Activated CD4-positive, alpha-beta memory T cell treated with anti-CD3 and anti-CD28 coated beads for 36 hours (primary cell): ENCODE data around the gene SH2D6. TPM values are rescaled to one million over a fixed set of nuclear protein-coding genes. Genes with fewer than 3 reads are reported as not detected.
"Not testable (repeated sequence)": the region's sequence is repeated elsewhere in the genome, so short reads cannot be mapped to it uniquely, and the experiment has no call there.

Experiments used
- CTCF ChIA-PET: fragments of 350-600 bp; sonication (Branson Sonifier 250); formaldehyde crosslinking; loops from one replicate; lab custom pipeline; 2021; ENCODE audit warnings: antibody characterized with exemption, inconsistent platforms; lab: Charles Lee
- POLR2A ChIA-PET: fragments of 350-600 bp; sonication (Branson Sonifier 250); formaldehyde crosslinking; loops from one replicate; lab custom pipeline; 2021; ENCODE audit warnings: antibody characterized with exemption; lab: Charles Lee
- DNase-seq: peaks from one replicate; pipeline ENCODE4 v3.0.0-alpha.2; 2020
- H3K27ac Mint-ChIP-seq: one replicate; pipeline ENCODE4 v1.8.0; 2021; ENCODE audit warnings: mixed read lengths
- H3K27me3 Mint-ChIP-seq: one replicate; pipeline ENCODE4 v1.8.0; 2021; ENCODE audit warnings: mixed read lengths
- H3K36me3 Mint-ChIP-seq: one replicate; pipeline ENCODE4 v1.8.0; 2021; ENCODE audit warnings: mixed read lengths
- H3K4me1 Mint-ChIP-seq: one replicate; pipeline ENCODE4 v1.8.0; 2021; ENCODE audit warnings: low read depth, mixed read lengths
- H3K4me3 Mint-ChIP-seq: one replicate; pipeline ENCODE4 v1.8.0; 2021; ENCODE audit warnings: mild to moderate bottlenecking, mixed read lengths
- H3K9me3 Mint-ChIP-seq: one replicate; pipeline ENCODE4 v1.8.0; 2021; ENCODE audit warnings: mixed read lengths
- intact Hi-C: fragments of 100-400 bp; cut with micrococcal nuclease; formaldehyde crosslinking; loops from one replicate; pipeline ENCODE4 v1.15.1; 2023
- total RNA-seq, 2 experiments: library from RNA; stranded (reverse); gene quantifications; one replicate each; pipeline ENCODE4 v1.2.3, GENCODE V29; 2021

SH2D6 gene
- total RNA-seq, 2 experiments from 2014 or later = 0.65 to 1.4 TPM

DNA sequence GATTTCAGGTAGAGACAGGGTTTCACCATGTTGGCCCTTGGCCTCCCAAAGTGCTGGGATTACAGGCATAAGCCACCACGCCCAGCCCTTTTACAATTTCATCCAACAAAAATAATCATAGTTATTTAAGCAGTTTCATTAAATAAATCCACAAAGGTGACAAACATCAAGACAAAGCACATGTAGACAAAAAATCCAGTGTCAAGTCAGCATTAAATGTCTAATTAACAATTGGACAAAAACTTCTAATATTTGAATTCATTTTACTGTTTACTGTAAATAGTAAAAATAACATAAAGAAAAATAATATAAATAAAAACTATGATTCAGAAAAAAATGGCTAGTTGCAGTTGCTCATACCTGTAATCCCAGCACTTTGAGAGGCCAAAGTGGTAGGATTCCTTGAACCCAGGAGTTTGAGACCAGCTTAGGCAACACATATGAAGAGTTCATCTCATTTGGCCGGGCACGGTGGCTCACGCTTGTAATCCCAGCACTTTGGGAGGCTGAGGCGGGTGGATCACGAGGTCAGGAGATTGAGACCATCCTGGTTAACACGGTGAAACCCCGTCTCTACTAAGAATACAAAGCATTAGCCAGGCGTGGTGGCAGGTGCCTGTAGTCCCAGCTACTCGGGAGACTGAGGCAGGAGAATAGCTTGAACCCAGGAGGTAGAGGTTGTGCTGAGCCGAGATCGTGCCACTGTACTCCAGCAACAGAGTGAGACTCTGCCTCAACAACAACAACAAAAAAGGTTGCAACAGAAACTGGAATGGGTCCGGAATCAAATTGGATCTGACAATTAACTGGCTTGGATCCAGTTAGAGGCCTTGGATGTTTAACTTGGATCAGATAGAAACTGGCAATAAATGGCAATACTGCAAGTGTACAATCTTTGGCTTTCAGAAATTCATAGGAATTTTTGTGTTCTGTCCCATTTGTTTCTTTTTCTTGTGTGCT lies 63.6 kb downstream of the SH2D6 start:
- no peak for DNase-seq
- intact Hi-C loops = no loop called here
- H3K27me3 Mint-ChIP-seq = no peaks in the 10 kb centered on the region
- peaks cover 4% of the 10 kb centered on the region for H3K9me3 Mint-ChIP-seq
- ChIA-PET POLR2A (no interaction called here), CTCF (no interaction called here)
- H3K36me3 Mint-ChIP-seq = no peaks in the 10 kb centered on the region
- H3K27ac Mint-ChIP-seq = no peak overlapping the region
- H3K4me1 Mint-ChIP-seq = no peaks in the 10 kb centered on the region
- no peak overlapping the region for H3K4me3 Mint-ChIP-seq

DNA sequence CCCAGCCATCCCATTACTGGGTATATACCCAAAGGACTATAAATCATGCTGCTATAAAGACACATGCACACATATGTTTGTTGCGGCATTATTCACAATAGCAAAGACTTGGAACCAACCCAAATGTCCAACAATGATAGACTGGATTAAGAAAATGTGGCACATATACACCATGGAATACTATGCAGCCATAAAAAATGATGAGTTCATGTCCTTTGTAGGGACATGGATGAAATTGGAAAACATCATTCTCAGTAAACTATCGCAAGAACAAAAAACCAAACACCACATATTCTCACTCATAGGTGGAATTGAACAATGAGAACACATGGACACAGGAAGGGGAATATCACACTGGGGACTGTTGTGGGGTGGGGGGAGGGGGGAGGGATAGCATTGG lies 66.1 kb downstream of the SH2D6 start:
- CTCF ChIA-PET = not testable (repeated sequence)

DNA sequence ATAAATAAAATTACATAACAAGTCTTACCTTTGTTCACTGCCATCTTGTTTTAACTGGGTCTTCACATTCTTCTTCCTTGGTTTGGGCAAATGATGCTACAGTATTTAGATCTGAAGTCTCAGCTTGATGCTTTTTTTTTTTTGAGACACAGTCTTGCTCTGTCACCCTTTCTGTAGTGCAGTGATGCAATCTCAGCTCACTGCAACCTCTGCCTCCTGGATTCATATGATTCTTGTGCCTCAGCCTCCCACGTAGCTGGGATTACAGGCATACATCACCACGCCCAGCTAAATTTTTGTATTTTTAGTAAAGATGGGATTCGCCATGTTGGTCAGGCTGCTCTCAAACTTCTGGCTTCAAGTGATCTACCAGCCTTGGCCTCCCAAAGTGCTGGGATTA lies 67.3 kb downstream of the SH2D6 start:
- ChIA-PET POLR2A (no interaction called here), CTCF (interaction anchor here (0.6 kb wide), 1 partner anchor 125 kb away, joined by 3 read pairs; no protein-coding TSS in a partner anchor)
- no peak for DNase-seq
- Mint-ChIP-seq H3K4me1 (no peaks in the 10 kb centered on the region), H3K9me3 (peaks cover 4% of the 10 kb centered on the region), H3K27ac (no peak overlapping the region), H3K36me3 (peaks cover 2% of the 10 kb centered on the region), H3K27me3 (no peaks in the 10 kb centered on the region), H3K4me3 (no peak overlapping the region)
- intact Hi-C loops = no loop called here

More for the DNA sequence above, 66.1 kb downstream of the SH2D6 start:
- H3K27ac Mint-ChIP-seq, intact Hi-C loops, H3K27me3 Mint-ChIP-seq, DNase-seq, H3K9me3 Mint-ChIP-seq, POLR2A ChIA-PET, H3K36me3 Mint-ChIP-seq, H3K4me3 Mint-ChIP-seq, H3K4me1 Mint-ChIP-seq: not testable (repeated sequence)

Other genes with a start within 250 kb of the SH2D6 start
- 10 to 100 TPM; 84.8 to 85.9 TPM for gene TGOLN2, start 90.7 kb upstream of the SH2D6 start, total RNA-seq
- gene RETSAT, start 64.2 kb upstream of the SH2D6 start, total RNA-seq = 10 to 100 TPM; 22.6 to 22.8 TPM
- gene ELMOD3, start 63.9 kb upstream of the SH2D6 start, total RNA-seq = 10 to 100 TPM; 11.1 to 15.0 TPM
- 10 to 100 TPM; 24.1 to 25.6 TPM for gene CAPG, start 8.3 kb upstream of the SH2D6 start, total RNA-seq
- gene MAT2A, start 120.5 kb downstream of the SH2D6 start, total RNA-seq = 100 to 1,000 TPM; 196 to 208 TPM
- 10 to 100 TPM; 24.2 to 25.2 TPM for gene GGCX, start 142.8 kb downstream of the SH2D6 start, total RNA-seq
- 100 to 1,000 TPM; 112 to 114 TPM for gene VAMP8, start 158.9 kb downstream of the SH2D6 start, total RNA-seq
- gene VAMP5, start 165.7 kb downstream of the SH2D6 start, total RNA-seq = 10 to 100 TPM; 49.7 to 51.9 TPM
- 100 to 1,000 TPM; 120 to 124 TPM for gene RNF181, start 177.0 kb downstream of the SH2D6 start, total RNA-seq
- gene TMEM150A, start 184.0 kb downstream of the SH2D6 start, total RNA-seq = 1 to 10 TPM; 1.2 to 1.6 TPM
- gene C2orf68, start 193.4 kb downstream of the SH2D6 start, total RNA-seq = 10 to 100 TPM; 36.3 to 39.1 TPM
- gene USP39, start 197.5 kb downstream of the SH2D6 start, total RNA-seq = 10 to 100 TPM; 83.2 to 83.4 TPM
- not detected for gene SFTPB, start 249.5 kb downstream of the SH2D6 start, total RNA-seq